Uterus (tissue), 4 donors: ENCODE data around the gene PKNOX2. TPM values are rescaled to one million over a fixed set of nuclear protein-coding genes. Genes with fewer than 3 reads are reported as not detected.

Experiments used
- DNase-seq, 2 donors: peaks; one replicate each; pipeline ENCODE4 v3.0.0-alpha.2; 2019 to 2020
- H3K27ac ChIP-seq, 2 donors: fragments of 200-600 bp; sonication (generic); 1 replicate in 1 of 2; 2 replicates in 1 of 2; pipeline ENCODE4 v1.5.1; 2016 to 2018
- H3K27me3 ChIP-seq, 2 donors: fragments of 200-600 bp; sonication (generic); one replicate each; pipeline ENCODE4 v1.5.1; 2018 to 2019; ENCODE audit warnings: control low read depth in 1 of 2
- H3K36me3 ChIP-seq, 2 donors: fragments of 200-600 bp; sonication (generic); one replicate each; pipeline ENCODE4 v1.5.1; 2019; ENCODE audit warnings: control low read depth in 1 of 2
- H3K4me1 ChIP-seq, 2 donors: fragments of 200-600 bp; sonication (generic); one replicate each; pipeline ENCODE4 v1.5.1; 2018 to 2019; ENCODE audit warnings: control low read depth in 1 of 2
- H3K4me3 ChIP-seq, 2 donors: fragments of 200-600 bp; sonication (generic); 1 replicate in 1 of 2; 2 replicates in 1 of 2; pipeline ENCODE4 v1.5.1; 2018 to 2019; ENCODE audit warnings: mild to moderate bottlenecking in 1 of 2
- H3K9me3 ChIP-seq, 2 donors: fragments of 200-600 bp; sonication (generic); one replicate each; pipeline ENCODE4 v1.5.1; 2019; ENCODE audit warnings: control low read depth in 1 of 2
- POLR2A ChIP-seq, 2 donors: fragments of 450-650 bp; IDR thresholded peaks; one replicate each; pipeline ENCODE4 v1.6.1; 2016; ENCODE audit warnings: antibody characterized with exemption in 2 of 2, mild to moderate bottlenecking in 1 of 2, moderate library complexity in 1 of 2
- intact Hi-C: fragments of 100-400 bp; cut with DNase I; formaldehyde crosslinking; loops from one replicate; pipeline ENCODE4 v1.15.1; 2023; ENCODE audit warnings: low total_unique reads
- total RNA-seq, 4 donors: library from RNA; depleted of rRNA in 3 of 4; stranded (reverse); fragments of >200 nt in 3 of 4; gene quantifications; one replicate each; pipeline versions ENCODE4 v1.1.0 to v1.2.4, GENCODE V29; 2014 to 2023
- TF ChIP-seq, protein P1 (sequence below), 4 experiments: fragments of 200-600 bp in 2 of 4; fragments of 450-650 bp in 2 of 4; sonication (generic) in 2 of 4; IDR thresholded peaks; one replicate each; pipeline ENCODE4 v1.5.1; 2016 to 2019; ENCODE audit warnings: antibody characterized with exemption in 4 of 4, mild to moderate bottlenecking in 2 of 4, moderate library complexity in 1 of 4
- donor health status: DM: yes; HTN: yes; CAD: no.

The PKNOX2 gene
- total RNA-seq, 4 donors from 2014 or later = 0.29 to 22.7 (median 3.3) TPM

GRCh38 chr11:125348674-125349309 lies 184.2 kb downstream of the PKNOX2 start:
- peak; percentile 51 to 73 for DNase-seq
- Histone ChIP-seq H3K4me3 (no peak overlapping the region), H3K9me3 (no peaks in the 10 kb centered on the region), H3K4me1 (peaks cover 7 to 12% of the 10 kb centered on the region in 2 donors), H3K27me3 (no peaks in the 10 kb centered on the region), H3K36me3 (no peaks in the 10 kb centered on the region), H3K27ac (no peak overlapping the region)
- intact Hi-C loops = loop anchor here (5.0 kb wide), 1 partner anchor 181 kb away; no protein-coding TSS in a partner anchor
- TF ChIP-seq, protein P1, sequence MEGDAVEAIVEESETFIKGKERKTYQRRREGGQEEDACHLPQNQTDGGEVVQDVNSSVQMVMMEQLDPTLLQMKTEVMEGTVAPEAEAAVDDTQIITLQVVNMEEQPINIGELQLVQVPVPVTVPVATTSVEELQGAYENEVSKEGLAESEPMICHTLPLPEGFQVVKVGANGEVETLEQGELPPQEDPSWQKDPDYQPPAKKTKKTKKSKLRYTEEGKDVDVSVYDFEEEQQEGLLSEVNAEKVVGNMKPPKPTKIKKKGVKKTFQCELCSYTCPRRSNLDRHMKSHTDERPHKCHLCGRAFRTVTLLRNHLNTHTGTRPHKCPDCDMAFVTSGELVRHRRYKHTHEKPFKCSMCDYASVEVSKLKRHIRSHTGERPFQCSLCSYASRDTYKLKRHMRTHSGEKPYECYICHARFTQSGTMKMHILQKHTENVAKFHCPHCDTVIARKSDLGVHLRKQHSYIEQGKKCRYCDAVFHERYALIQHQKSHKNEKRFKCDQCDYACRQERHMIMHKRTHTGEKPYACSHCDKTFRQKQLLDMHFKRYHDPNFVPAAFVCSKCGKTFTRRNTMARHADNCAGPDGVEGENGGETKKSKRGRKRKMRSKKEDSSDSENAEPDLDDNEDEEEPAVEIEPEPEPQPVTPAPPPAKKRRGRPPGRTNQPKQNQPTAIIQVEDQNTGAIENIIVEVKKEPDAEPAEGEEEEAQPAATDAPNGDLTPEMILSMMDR (IDR thresholded peaks at IDR 0.05) = peak; percentile 73 to 93 (median 86)
- no peak for TF ChIP-seq POLR2A (IDR thresholded peaks at IDR 0.05)

DNA sequence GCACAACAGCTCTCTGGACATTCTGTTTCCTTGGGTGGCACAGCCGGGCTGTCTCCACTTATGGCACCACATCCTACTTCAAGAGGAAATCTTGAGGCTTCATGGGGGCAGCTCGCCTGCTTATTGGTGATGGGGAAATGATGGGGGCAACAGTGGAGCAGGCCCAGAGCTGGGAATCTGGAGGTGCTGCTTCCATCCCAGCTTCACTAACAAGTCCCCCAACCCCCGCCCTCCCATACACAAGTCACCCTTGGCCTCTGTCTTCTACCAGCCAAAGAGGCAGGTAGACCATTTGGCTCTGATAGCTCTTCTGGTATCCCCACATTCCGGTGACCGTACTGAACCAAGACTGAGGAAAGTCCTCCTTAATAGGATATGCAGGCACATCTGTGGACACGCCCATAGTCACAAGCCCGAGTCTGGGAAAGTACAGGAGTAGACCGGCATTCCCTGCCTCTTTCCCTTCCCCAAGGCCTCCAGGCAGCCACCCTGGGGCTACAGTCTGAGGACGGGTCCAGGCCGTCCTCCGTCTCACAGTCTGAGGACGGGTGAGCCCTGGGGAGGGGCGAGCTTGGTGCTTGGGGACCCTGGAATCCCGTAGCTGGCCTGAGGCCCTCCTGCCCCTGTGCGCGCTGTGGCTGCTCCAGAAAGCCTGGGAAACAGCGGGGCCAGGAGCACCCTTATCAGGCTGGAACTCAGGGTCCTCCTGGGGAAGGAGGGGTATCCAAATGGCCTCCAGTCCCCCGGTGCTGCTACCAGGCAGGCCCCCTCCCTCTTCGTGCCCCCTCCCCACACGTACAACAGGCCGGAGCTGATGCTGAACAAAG lies 185.9 kb downstream of the PKNOX2 start:
- intact Hi-C loops = no loop called here

DNA sequence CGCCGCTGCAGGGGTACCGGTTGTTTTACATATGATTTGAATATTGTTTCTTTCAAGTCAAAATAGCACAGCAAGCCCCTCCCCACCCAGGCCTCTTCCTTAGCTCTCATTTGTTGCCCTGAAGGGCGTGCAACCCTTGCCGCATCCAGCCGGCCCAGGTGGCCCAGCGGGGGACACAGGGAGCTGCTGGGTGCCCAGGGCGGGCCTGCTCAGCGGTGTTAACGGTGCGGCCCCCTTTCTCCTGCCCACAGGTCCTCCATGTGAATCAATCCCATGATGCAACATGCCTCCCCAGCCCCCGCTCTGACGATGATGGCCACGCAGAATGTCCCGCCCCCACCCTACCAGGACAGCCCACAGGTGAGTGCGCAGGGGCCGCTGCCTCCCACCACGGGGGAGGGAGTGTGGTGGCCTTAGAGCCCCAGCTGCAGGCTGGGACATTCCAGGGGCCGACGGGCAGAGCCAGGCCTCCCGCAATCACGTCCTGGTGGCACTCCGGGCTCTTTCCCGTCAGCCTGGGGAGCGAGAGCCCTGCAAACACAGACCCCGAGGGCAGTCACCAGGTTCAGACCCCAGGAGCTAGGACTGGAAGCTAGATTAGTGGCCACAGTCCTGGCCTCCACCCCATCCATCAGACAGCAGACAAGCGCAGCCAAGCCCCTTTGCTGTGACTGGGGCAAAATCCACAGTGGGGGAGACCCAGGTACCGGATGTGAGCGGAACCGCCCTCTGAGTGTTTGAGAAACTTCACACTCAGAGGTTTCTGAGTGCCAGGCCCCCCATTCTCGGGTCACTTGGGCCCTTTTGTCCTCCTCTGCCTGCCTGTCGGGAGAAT lies 186.7 kb downstream of the PKNOX2 start:
- H3K27ac ChIP-seq = no peak overlapping the region
- no peaks in the 10 kb centered on the region for H3K27me3 ChIP-seq
- no peaks in the 10 kb centered on the region for H3K36me3 ChIP-seq
- H3K4me1 ChIP-seq = peaks cover 0 to 5% of the 10 kb centered on the region in 2 donors
- TF ChIP-seq POLR2A (IDR thresholded peaks at IDR 0.05) = no peak
- TF ChIP-seq, protein P1 (IDR thresholded peaks at IDR 0.05) = no peak
- no peak for DNase-seq
- intact Hi-C loops = no loop called here
- no peak overlapping the region for H3K4me3 ChIP-seq
- no peaks in the 10 kb centered on the region for H3K9me3 ChIP-seq

More for the DNA sequence above, 185.9 kb downstream of the PKNOX2 start:
- no peak for DNase-seq
- TF ChIP-seq, protein P1 (IDR thresholded peaks at IDR 0.05) = no peak
- TF ChIP-seq POLR2A (IDR thresholded peaks at IDR 0.05) = no peak
- no peaks in the 10 kb centered on the region for H3K9me3 ChIP-seq
- H3K4me1 ChIP-seq = peaks cover 2 to 11% of the 10 kb centered on the region in 2 donors
- no peak overlapping the region for H3K27ac ChIP-seq
- H3K36me3 ChIP-seq = no peaks in the 10 kb centered on the region
- H3K4me3 ChIP-seq = no peak overlapping the region
- no peaks in the 10 kb centered on the region for H3K27me3 ChIP-seq

GRCh38 chr11:125351868-125352250 lies 187.3 kb downstream of the PKNOX2 start:
- Histone ChIP-seq H3K36me3 (no peaks in the 10 kb centered on the region), H3K9me3 (no peaks in the 10 kb centered on the region), H3K4me3 (no peak overlapping the region), H3K27ac (no peak overlapping the region), H3K4me1 (peaks cover 0 to 4% of the 10 kb centered on the region in 2 donors), H3K27me3 (no peaks in the 10 kb centered on the region)
- TF ChIP-seq, protein P1 (IDR thresholded peaks at IDR 0.05) = no peak
- TF ChIP-seq POLR2A (IDR thresholded peaks at IDR 0.05) = no peak
- intact Hi-C loops = no loop called here
- no peak for DNase-seq
